ENCODE data around the gene IDH2. TPM values are rescaled to one million over a fixed set of nuclear protein-coding genes. Genes with fewer than 3 reads are reported as not detected.
A peak's percentile ranks its signal among the peaks of the same experiment; 100 is the strongest.

The IDH2 gene
- total and polyA plus RNA-seq, 8 donors: 53.6 to 128 (median 112) TPM

DNA sequence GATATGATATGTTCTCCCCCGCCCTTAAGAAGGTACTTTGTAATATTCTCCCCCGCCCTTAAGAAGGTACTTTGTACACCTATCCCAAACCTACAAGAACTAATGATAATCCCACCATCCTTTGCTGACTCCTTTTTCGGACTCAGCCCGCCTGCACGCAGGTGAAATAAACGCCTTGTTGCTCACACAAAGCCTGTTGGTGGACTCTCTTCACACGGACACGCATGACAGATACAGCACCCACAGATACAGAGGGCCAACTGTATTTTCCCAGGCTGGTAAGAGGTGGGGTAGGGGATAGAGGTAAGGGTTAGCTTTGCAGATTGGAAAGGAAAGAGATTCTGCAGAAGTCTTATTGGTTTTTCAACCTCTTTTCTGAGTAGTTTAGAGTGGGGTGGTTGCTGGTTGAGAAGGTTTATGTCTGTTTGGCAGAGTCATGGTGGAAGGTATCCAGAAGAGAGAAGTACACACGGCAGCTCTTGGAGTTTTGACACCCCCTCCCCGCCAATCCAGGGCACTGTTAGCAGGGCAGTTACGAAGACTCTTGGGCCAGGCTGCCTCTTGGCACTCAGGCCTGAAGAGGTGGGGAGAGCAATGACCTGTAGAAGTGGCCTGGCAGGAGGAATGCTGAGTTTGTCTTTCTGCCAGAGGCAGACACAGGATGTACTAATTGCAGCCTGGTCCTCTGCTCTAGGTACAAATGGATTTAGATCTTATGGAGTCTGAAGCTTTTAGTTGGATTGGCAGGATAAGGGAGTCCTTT is 36.0 kb upstream of the IDH2 start:
- Histone ChIP-seq H3K9me3 (no peaks in the 10 kb centered on the region), H3K27ac (no peak overlapping the region), H3K27me3 (no peaks in the 10 kb centered on the region), H3K36me3 (no peaks in the 10 kb centered on the region), H3K4me3 (no peak overlapping the region), H3K4me1 (peaks cover 0 to under 1% (median 0%) of the 10 kb centered on the region in 3 donors)
- intact Hi-C loops (cut with DNase I): no loop called here
- TF ChIP-seq, protein P1, sequence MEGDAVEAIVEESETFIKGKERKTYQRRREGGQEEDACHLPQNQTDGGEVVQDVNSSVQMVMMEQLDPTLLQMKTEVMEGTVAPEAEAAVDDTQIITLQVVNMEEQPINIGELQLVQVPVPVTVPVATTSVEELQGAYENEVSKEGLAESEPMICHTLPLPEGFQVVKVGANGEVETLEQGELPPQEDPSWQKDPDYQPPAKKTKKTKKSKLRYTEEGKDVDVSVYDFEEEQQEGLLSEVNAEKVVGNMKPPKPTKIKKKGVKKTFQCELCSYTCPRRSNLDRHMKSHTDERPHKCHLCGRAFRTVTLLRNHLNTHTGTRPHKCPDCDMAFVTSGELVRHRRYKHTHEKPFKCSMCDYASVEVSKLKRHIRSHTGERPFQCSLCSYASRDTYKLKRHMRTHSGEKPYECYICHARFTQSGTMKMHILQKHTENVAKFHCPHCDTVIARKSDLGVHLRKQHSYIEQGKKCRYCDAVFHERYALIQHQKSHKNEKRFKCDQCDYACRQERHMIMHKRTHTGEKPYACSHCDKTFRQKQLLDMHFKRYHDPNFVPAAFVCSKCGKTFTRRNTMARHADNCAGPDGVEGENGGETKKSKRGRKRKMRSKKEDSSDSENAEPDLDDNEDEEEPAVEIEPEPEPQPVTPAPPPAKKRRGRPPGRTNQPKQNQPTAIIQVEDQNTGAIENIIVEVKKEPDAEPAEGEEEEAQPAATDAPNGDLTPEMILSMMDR (IDR thresholded peaks at IDR 0.05): no peak
- FAIRE-seq (no peak), ATAC-seq (peak in 1 of 4 donors; percentile 6), DNase-seq (no peak)
- 78 to 79% methylated on average over 11 of the region's 11 CpGs for WGBS, 2 donors

DNA sequence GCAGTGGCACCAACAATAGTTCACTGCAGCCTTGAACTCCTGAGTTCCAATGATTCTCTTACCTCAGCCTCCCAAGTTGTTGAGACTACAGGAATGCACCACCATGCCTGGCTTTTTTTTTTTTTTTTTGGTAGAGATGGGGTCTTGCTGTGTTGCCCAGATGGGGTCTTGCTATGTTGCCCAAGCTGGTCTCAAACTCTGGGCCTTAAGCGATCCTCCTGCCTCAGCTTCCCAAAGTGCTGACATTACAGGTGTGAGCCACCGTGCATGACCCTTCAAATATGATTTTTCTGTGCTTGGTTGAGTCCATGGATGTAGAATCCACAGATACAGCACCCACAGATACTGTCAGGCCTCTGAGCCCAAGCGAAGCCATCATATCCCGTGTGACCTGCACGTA is 30.2 kb upstream of the IDH2 start:
- H3K4me3 ChIP-seq: no peak overlapping the region
- H3K27me3 ChIP-seq: no peaks in the 10 kb centered on the region
- no peak for DNase-seq
- ATAC-seq: no peak
- H3K4me1 ChIP-seq: no peaks in the 10 kb centered on the region
- WGBS, 2 donors: 86 to 95% methylated on average over 5 of the region's 5 CpGs
- no peak overlapping the region for H3K27ac ChIP-seq
- H3K9me3 ChIP-seq: no peaks in the 10 kb centered on the region
- no peak for FAIRE-seq
- intact Hi-C loops (cut with DNase I): no loop called here
- TF ChIP-seq, protein P1 (IDR thresholded peaks at IDR 0.05): no peak
- no peaks in the 10 kb centered on the region for H3K36me3 ChIP-seq

DNA sequence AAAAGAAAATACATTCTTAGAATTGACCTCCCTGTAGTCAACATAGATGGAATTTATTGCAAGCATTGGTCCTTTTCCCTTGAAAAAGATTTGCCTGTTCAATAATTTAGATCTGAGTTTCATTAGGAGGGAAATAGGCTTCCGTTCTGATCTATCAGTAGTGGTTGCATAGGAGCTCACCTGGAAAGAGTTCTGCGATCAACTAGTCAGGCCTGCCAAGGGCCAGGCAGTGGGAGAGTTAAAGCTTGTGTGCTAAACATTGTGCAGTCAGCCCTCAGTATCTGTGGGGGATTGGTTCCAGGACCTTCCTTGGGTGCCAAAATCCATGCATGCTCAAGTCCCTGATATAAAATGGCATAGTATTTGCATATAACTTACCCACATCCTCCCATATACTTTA is 29.6 kb upstream of the IDH2 start:
- no peaks in the 10 kb centered on the region for H3K27me3 ChIP-seq
- H3K9me3 ChIP-seq: no peaks in the 10 kb centered on the region
- no peak overlapping the region for H3K27ac ChIP-seq
- intact Hi-C loops (cut with DNase I): no loop called here
- TF ChIP-seq, protein P1 (IDR thresholded peaks at IDR 0.05): no peak
- H3K36me3 ChIP-seq: no peaks in the 10 kb centered on the region
- DNase-seq (no peak), ATAC-seq (no peak), FAIRE-seq (no peak)
- H3K4me1 ChIP-seq: peaks cover 0 to 3% (median 0%) of the 10 kb centered on the region in 3 donors
- H3K4me3 ChIP-seq: no peak overlapping the region
- WGBS, 2 donors: 95 to 97% methylated on average over 2 of the region's 2 CpGs

GRCh38 chr15:90130291-90130690 is 28.0 kb upstream of the IDH2 start:
- Histone ChIP-seq H3K36me3 (no peaks in the 10 kb centered on the region), H3K4me3 (no peak overlapping the region), H3K9me3 (no peaks in the 10 kb centered on the region), H3K27me3 (no peaks in the 10 kb centered on the region), H3K4me1 (peaks cover 0 to 6% (median 0%) of the 10 kb centered on the region in 3 donors), H3K27ac (no peak overlapping the region)
- intact Hi-C loops (cut with DNase I): no loop called here
- 91 to 92% methylated on average over 8 of the region's 8 CpGs for WGBS, 2 donors
- no peak for FAIRE-seq
- no peak for ATAC-seq
- TF ChIP-seq, protein P1 (IDR thresholded peaks at IDR 0.05): no peak
- DNase-seq: no peak

Data from pancreas (tissue), 10 donors.